ENCODE data around the gene UGT1A3.

The UGT1A3 gene

DNA sequence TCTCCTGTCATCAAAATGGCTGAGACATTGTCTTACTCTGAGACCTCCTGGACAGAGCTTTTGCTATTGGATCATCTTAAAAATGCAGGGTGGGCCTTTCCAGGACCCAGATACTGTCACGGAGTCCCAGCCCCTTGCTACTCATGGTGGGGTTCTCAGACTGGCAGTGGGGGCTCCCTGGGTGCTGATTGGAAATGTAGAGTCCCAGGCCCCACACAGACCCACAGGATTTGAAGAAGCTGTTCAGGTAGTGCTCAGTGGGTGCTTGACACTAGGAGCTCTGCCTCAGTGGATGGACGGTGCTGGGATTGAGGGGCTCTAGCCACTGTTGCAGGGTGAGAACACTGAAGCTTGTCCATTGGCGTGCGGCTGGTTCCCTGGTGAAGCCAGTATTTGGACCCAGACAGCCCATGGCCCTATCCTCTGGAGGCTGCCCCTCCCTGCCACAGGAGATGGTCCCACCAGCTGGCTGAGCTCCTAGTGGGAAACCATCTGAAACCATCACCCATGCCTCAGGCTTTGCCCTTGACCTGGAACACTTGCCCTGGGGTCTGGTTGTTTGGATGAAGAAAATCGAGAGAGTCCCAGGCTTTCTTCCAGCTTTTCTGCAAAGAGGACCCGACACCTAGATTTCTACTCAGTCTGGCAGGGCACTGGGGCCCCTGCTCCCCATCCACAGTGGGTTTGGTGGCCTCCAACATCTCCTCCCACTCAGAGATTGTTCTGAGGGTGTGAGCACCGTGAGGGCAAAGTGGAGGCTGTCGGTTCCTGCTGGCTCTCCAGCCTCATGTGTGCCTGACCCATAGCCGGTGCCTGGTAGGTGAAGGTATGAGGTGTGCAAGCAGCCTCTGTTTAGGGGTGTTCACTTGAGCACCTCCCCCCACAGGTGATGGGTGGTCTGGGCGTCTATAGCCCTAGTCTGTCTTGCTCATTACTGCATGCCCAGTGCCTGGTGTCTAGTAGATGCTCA lies 79.4 kb downstream of the UGT1A3 start:
- TF ChIP-seq, protein P1, sequence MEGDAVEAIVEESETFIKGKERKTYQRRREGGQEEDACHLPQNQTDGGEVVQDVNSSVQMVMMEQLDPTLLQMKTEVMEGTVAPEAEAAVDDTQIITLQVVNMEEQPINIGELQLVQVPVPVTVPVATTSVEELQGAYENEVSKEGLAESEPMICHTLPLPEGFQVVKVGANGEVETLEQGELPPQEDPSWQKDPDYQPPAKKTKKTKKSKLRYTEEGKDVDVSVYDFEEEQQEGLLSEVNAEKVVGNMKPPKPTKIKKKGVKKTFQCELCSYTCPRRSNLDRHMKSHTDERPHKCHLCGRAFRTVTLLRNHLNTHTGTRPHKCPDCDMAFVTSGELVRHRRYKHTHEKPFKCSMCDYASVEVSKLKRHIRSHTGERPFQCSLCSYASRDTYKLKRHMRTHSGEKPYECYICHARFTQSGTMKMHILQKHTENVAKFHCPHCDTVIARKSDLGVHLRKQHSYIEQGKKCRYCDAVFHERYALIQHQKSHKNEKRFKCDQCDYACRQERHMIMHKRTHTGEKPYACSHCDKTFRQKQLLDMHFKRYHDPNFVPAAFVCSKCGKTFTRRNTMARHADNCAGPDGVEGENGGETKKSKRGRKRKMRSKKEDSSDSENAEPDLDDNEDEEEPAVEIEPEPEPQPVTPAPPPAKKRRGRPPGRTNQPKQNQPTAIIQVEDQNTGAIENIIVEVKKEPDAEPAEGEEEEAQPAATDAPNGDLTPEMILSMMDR (IDR thresholded peaks at IDR 0.05; ENCODE audit: low read length, missing control alignments): no peak
- no peak for DNase-seq (ENCODE audit: low read depth)
- H3K4me3 ChIP-seq (replicated peaks; ENCODE audit: low read depth, low read length): no peak overlapping the region

DNA sequence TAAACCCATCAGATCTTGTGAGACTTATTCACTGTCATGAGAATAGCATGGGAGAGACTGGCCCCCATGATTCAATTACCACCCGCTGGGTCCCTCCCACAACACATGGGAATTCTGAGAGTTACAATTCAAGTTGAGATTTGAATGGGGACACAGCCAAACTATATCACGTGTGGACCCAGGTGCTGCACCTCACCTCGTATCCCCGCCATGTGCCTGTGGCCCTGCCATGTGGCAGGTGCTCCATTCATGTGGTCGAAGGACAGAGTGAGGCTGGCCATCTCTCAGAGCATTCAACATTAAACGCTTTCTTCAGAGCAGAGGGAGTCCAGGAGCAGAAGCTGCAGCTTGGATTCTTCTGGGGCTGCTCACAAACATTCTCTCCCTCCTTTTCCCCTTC lies 81.5 kb downstream of the UGT1A3 start:
- H3K4me3 ChIP-seq (replicated peaks; ENCODE audit: low read depth, low read length): no peak overlapping the region
- no peak for DNase-seq (ENCODE audit: low read depth)
- TF ChIP-seq, protein P1 (IDR thresholded peaks at IDR 0.05; ENCODE audit: low read length, missing control alignments): no peak

- no peak overlapping the region for H3K4me3 ChIP-seq (replicated peaks; ENCODE audit: low read depth, low read length)
- no peak for DNase-seq (ENCODE audit: low read depth)
- TF ChIP-seq, protein P1 (IDR thresholded peaks at IDR 0.05; ENCODE audit: low read length, missing control alignments): no peak
Measured at GRCh38 chr2:233811087-233811486, 82.2 kb downstream of the UGT1A3 start.

DNA sequence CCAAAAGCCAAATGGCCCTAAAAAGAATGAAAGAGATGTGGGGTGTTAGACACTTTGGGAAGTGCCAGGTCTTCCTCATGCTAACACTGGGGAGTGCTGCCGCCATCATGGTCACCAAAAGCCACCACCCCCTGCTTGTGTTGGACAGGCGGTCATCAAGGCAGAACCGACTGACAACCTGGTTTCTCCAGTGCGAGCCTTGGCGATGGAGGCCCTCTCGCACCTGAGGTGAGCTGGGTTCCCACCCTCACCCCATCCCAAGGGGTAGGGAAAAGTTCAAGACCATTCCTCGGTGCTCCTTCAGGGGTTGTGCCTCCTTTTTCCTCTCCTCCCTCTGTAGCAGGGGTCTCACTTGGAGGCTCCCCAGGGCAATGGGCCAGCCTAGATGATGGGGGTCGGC lies 82.9 kb downstream of the UGT1A3 start:
- DNase-seq (ENCODE audit: low read depth): no peak
- TF ChIP-seq, protein P1 (IDR thresholded peaks at IDR 0.05; ENCODE audit: low read length, missing control alignments): no peak
- no peak overlapping the region for H3K4me3 ChIP-seq (replicated peaks; ENCODE audit: low read depth, low read length)

GRCh38 chr2:233813236-233814055 lies 84.6 kb downstream of the UGT1A3 start:
- H3K4me3 ChIP-seq (replicated peaks; ENCODE audit: low read depth, low read length): no peak overlapping the region
- DNase-seq (ENCODE audit: low read depth): no peak
- TF ChIP-seq, protein P1 (IDR thresholded peaks at IDR 0.05; ENCODE audit: low read length, missing control alignments): no peak

DNA sequence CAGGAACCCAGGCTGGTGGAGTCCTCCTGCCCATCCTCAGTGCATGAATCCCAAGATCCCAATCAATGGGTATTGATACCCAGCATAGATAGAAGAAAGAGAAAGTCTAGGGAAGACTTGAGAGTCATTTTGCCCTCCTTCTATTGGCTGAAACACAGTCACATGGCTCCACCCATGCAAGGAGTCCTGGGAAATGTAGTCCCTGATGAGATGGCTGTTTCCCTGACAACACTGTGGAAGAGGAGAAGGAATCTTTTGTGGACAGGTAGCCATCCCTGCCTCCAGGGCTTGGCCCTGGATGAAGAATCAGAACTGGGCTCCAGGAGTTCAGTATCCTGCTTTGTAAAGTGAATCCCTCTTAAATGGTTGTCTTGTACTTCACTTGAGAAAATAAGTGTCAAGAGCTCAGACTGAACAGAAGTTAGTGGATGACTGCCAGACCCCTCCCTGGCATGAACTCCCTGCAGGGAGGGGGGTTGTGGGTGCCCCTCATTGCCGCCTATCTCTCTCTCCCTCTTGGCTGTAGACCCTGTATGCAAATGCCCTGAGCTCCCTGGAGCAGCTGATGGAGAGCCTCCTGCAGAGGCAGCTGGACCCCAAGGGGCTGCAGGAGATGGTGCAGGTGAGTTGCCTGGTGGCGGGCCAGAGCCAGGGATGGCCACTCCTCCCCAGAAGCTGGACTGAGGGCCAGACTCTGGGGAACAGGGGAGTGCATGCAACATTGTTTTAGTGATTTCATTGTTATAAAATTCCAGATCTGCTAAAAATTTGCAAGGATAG lies 85.4 kb downstream of the UGT1A3 start:
- TF ChIP-seq, protein P1 (IDR thresholded peaks at IDR 0.05; ENCODE audit: low read length, missing control alignments): no peak
- no peak overlapping the region for H3K4me3 ChIP-seq (replicated peaks; ENCODE audit: low read depth, low read length)
- no peak for DNase-seq (ENCODE audit: low read depth)

Measured in fibroblast of pulmonary artery (primary cell).